Liver (tissue), 9 donors: Measurements from ENCODE around the gene TSC22D2. TPM values are rescaled to one million over a fixed set of nuclear protein-coding genes. Genes with fewer than 3 reads are reported as not detected.

Experiments used
- DNase-seq: peaks from one replicate; pipeline ENCODE4 v3.0.0-alpha.2; 2017; ENCODE audit warnings: low spot score
- H3K27ac ChIP-seq, 2 donors: one replicate each; pipeline ENCODE4 v1.7.0; 2013; ENCODE audit warnings: inconsistent platforms in 2 of 2, low read length in 2 of 2, control low read depth in 1 of 2, low read depth in 1 of 2, mild to moderate bottlenecking in 1 of 2
- H3K27me3 ChIP-seq, 4 donors: one replicate each; pipeline versions ENCODE4 v1.6.1 to v1.7.0; 2013; ENCODE audit warnings: low read length in 3 of 4, inconsistent platforms in 1 of 4, mild to moderate bottlenecking in 1 of 4, moderate library complexity in 1 of 4; ENCODE audit not compliant: control insufficient read depth in 4 of 4, insufficient read depth in 4 of 4
- H3K36me3 ChIP-seq, 4 donors: one replicate each; pipeline versions ENCODE4 v1.6.1 to v1.7.0; 2013; ENCODE audit warnings: low read length in 3 of 4, mild to moderate bottlenecking in 3 of 4, low read depth in 1 of 4, moderate library complexity in 1 of 4; ENCODE audit not compliant: control insufficient read depth in 4 of 4, insufficient read depth in 3 of 4
- H3K4me1 ChIP-seq, 4 donors: one replicate each; pipeline versions ENCODE4 v1.6.1 to v1.7.0; 2013; ENCODE audit warnings: low read length in 3 of 4, mild to moderate bottlenecking in 3 of 4, moderate library complexity in 1 of 4; ENCODE audit not compliant: control insufficient read depth in 4 of 4, insufficient read depth in 4 of 4
- H3K4me3 ChIP-seq, 3 donors: one replicate each; pipeline versions ENCODE4 v1.6.1 to v1.7.0; 2013; ENCODE audit warnings: low read length in 3 of 3, control low read depth in 1 of 3, low read depth in 1 of 3, mild to moderate bottlenecking in 1 of 3
- H3K9ac ChIP-seq, 2 donors: one replicate each; pipeline ENCODE4 v1.7.0; 2013; ENCODE audit warnings: low read length in 2 of 2, mild to moderate bottlenecking in 2 of 2, moderate library complexity in 2 of 2, control low read depth in 1 of 2, low read depth in 1 of 2
- H3K9me3 ChIP-seq, 4 donors: one replicate each; pipeline versions ENCODE4 v1.6.1 to v1.7.0; 2013; ENCODE audit warnings: low read length in 3 of 4; ENCODE audit not compliant: control insufficient read depth in 4 of 4
- EGR1 ChIP-seq, 2 donors: IDR thresholded peaks; 2 replicates each; pipeline ENCODE4 v1.6.1; 2016 to 2018; ENCODE audit warnings: antibody characterized with exemption in 2 of 2, low read depth in 2 of 2
- FOXA1 ChIP-seq: IDR thresholded peaks from 2 replicates; pipeline ENCODE4 v1.6.1; 2016; ENCODE audit warnings: antibody characterized with exemption
- FOXA2 ChIP-seq: IDR thresholded peaks from 2 replicates; pipeline ENCODE4 v1.6.1; 2016; ENCODE audit warnings: antibody characterized with exemption
- GABPA ChIP-seq, 2 donors: IDR thresholded peaks in 1 of 2; conservative IDR thresholded peaks in 1 of 2; 2 replicates each; pipeline ENCODE4 v1.6.1; 2016; ENCODE audit warnings: antibody characterized with exemption in 2 of 2, mild to moderate bottlenecking in 1 of 2, moderate library complexity in 1 of 2
- HNF4A ChIP-seq, 2 donors: conservative IDR thresholded peaks; 2 replicates each; pipeline ENCODE4 v1.6.1; 2016; ENCODE audit warnings: antibody characterized with exemption in 2 of 2, mild to moderate bottlenecking in 2 of 2
- HNF4G ChIP-seq: IDR thresholded peaks from 2 replicates; pipeline ENCODE4 v1.6.1; 2016; ENCODE audit warnings: antibody characterized with exemption
- JUND ChIP-seq, 2 donors: IDR thresholded peaks; 2 replicates each; pipeline ENCODE4 v1.6.1; 2016; ENCODE audit warnings: antibody characterized with exemption in 2 of 2
- MAX ChIP-seq: IDR thresholded peaks from 2 replicates; pipeline ENCODE4 v1.6.1; 2016; ENCODE audit warnings: antibody characterized with exemption
- NR2F2 ChIP-seq: IDR thresholded peaks from 2 replicates; pipeline ENCODE4 v1.6.1; 2016; ENCODE audit warnings: antibody characterized with exemption
- RAD21 ChIP-seq, 2 donors: IDR thresholded peaks; 2 replicates each; pipeline ENCODE4 v1.6.1; 2016; ENCODE audit warnings: antibody characterized with exemption in 2 of 2, mild to moderate bottlenecking in 2 of 2
- SP1 ChIP-seq: IDR thresholded peaks from 2 replicates; pipeline ENCODE4 v1.6.1; 2018; ENCODE audit warnings: antibody characterized with exemption, mild to moderate bottlenecking
- TAF1 ChIP-seq: conservative IDR thresholded peaks from 2 replicates; pipeline ENCODE4 v1.6.1; 2016; ENCODE audit warnings: antibody characterized with exemption, mild to moderate bottlenecking
- YY1 ChIP-seq: IDR thresholded peaks from 2 replicates; pipeline ENCODE4 v1.6.1; 2016; ENCODE audit warnings: antibody characterized with exemption, mild to moderate bottlenecking
- WGBS: extraction: QIAGEN DNeasy Blood & Tissue Kit; methylation state at CpG from one replicate; pipeline ENCODE4 v1.1.7; 2013; 5-methylcytosine and 5-hydroxymethylcytosine counted together
- polyA plus RNA-seq, 2 donors: library from polyadenylated mRNA; stranded (reverse) in 1 of 2; unstranded in 1 of 2; fragments of 200-250 nt in 1 of 2; fragments of >200 nt in 1 of 2; fragmentation: Nextera tagmentation in 1 of 2; extraction: Ambion mirVana in 1 of 2; gene quantifications; one replicate each; pipeline versions ENCODE4 v1.2.1 to v1.2.3, GENCODE V29; 2013 to 2015
- total RNA-seq, 2 donors: library from RNA; depleted of rRNA; stranded (reverse); fragments of >200 nt; gene quantifications; one replicate each; pipeline ENCODE4 v1.2.3, GENCODE V29; 2014
- TF ChIP-seq, protein P1 (sequence below): IDR thresholded peaks from 2 replicates; pipeline ENCODE4 v1.6.1; 2016; ENCODE audit warnings: antibody characterized with exemption, mild to moderate bottlenecking
- TF ChIP-seq, protein P2 (sequence below): IDR thresholded peaks from 2 replicates; pipeline ENCODE4 v1.6.1; 2016; ENCODE audit warnings: antibody characterized with exemption
- TF ChIP-seq, protein P3 (sequence below): fragments of 150-350 bp; IDR thresholded peaks from 2 replicates; pipeline ENCODE4 v1.5.1; 2017; ENCODE audit warnings: improper control_type of control experiment, low read depth, low read length; ENCODE audit not compliant: missing input control
- donor health status: healthy.
- donor health status: healthy.
- donor health status: healthy.
- donor health status: healthy.
- donor health status: healthy.

The TSC22D2 gene
- total and polyA plus RNA-seq, 4 donors, result 4.0 to 9.6 (median 7.8) TPM

DNA sequence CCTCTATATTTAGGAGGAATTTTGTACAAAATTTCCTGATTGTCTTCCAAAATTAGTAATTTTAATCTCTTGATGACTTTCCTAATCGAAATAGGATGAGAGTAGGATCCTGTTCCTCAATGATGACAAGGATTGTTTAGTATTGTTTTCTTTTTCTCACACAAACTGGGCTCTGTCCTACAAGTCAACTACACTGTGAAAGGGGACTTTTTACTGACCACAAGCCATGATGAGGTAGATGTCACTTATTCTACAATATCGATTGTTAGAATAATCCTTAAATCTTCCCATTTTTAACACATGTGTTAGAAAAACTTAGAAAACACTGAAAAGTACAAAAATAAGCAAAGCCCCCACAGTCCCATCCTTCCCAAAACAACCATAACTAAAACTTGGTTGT lies 35.8 kb upstream of the TSC22D2 start:
- H3K27me3 ChIP-seq, result no peaks in the 10 kb centered on the region
- no peak for DNase-seq
- H3K4me1 ChIP-seq, result peaks cover 3 to 10% (median 6%) of the 10 kb centered on the region in 4 donors
- TF ChIP-seq JUND (IDR thresholded peaks at IDR 0.05) (no peak), EGR1 (IDR thresholded peaks at IDR 0.05; ENCODE audit: low read depth in 2 of 2) (no peak), NR2F2 (no peak), MAX (no peak), SP1 (no peak), GABPA (IDR thresholded peaks at IDR 0.05 in 1 of 2, conservative IDR thresholded peaks at IDR 0.05 in 1 of 2) (no peak), HNF4A (conservative IDR thresholded peaks at IDR 0.05) (no peak), TAF1 (no peak), FOXA1 (no peak), FOXA2 (no peak), YY1 (no peak), RAD21 (IDR thresholded peaks at IDR 0.05) (no peak)
- TF ChIP-seq, protein P1, sequence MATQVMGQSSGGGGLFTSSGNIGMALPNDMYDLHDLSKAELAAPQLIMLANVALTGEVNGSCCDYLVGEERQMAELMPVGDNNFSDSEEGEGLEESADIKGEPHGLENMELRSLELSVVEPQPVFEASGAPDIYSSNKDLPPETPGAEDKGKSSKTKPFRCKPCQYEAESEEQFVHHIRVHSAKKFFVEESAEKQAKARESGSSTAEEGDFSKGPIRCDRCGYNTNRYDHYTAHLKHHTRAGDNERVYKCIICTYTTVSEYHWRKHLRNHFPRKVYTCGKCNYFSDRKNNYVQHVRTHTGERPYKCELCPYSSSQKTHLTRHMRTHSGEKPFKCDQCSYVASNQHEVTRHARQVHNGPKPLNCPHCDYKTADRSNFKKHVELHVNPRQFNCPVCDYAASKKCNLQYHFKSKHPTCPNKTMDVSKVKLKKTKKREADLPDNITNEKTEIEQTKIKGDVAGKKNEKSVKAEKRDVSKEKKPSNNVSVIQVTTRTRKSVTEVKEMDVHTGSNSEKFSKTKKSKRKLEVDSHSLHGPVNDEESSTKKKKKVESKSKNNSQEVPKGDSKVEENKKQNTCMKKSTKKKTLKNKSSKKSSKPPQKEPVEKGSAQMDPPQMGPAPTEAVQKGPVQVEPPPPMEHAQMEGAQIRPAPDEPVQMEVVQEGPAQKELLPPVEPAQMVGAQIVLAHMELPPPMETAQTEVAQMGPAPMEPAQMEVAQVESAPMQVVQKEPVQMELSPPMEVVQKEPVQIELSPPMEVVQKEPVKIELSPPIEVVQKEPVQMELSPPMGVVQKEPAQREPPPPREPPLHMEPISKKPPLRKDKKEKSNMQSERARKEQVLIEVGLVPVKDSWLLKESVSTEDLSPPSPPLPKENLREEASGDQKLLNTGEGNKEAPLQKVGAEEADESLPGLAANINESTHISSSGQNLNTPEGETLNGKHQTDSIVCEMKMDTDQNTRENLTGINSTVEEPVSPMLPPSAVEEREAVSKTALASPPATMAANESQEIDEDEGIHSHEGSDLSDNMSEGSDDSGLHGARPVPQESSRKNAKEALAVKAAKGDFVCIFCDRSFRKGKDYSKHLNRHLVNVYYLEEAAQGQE, result no peak
- TF ChIP-seq, protein P2, sequence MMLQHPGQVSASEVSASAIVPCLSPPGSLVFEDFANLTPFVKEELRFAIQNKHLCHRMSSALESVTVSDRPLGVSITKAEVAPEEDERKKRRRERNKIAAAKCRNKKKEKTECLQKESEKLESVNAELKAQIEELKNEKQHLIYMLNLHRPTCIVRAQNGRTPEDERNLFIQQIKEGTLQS, result no peak
- TF ChIP-seq, protein P3, sequence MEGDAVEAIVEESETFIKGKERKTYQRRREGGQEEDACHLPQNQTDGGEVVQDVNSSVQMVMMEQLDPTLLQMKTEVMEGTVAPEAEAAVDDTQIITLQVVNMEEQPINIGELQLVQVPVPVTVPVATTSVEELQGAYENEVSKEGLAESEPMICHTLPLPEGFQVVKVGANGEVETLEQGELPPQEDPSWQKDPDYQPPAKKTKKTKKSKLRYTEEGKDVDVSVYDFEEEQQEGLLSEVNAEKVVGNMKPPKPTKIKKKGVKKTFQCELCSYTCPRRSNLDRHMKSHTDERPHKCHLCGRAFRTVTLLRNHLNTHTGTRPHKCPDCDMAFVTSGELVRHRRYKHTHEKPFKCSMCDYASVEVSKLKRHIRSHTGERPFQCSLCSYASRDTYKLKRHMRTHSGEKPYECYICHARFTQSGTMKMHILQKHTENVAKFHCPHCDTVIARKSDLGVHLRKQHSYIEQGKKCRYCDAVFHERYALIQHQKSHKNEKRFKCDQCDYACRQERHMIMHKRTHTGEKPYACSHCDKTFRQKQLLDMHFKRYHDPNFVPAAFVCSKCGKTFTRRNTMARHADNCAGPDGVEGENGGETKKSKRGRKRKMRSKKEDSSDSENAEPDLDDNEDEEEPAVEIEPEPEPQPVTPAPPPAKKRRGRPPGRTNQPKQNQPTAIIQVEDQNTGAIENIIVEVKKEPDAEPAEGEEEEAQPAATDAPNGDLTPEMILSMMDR, result no peak
- H3K36me3 ChIP-seq, result no peaks in the 10 kb centered on the region
- H3K4me3 ChIP-seq, result no peak overlapping the region
- H3K9ac ChIP-seq, result no peak overlapping the region
- no peaks in the 10 kb centered on the region for H3K9me3 ChIP-seq
- peak overlapping the region; percentile 89 to 91 for H3K27ac ChIP-seq
- 82% methylated on average over 2 of the region's 2 CpGs for WGBS

DNA sequence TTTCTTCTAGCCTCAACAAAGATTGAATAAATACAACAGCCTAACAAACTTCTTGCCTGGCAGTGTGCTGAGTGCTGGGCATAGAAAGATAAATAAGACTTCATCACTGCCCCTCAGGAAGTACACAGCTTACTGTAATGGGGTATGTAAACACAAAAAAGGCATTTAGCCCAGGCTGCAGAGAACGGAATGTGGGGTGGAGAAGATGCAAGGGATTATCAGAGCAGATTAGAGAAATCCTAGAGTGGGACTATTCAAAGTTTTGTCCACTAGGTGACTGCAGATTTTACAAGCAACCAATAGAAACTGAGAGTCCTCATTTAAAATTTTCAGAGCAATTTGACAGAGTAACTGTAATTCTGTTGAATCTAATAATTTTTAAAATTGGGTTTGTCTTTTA lies 35.4 kb upstream of the TSC22D2 start:
- Histone ChIP-seq H3K4me1 (peaks cover 3 to 10% (median 6%) of the 10 kb centered on the region in 4 donors), H3K27ac (peak overlapping the region in 1 of 2 donors; percentile 89), H3K36me3 (no peaks in the 10 kb centered on the region), H3K9ac (no peak overlapping the region), H3K4me3 (no peak overlapping the region), H3K27me3 (no peaks in the 10 kb centered on the region), H3K9me3 (no peaks in the 10 kb centered on the region)
- TF ChIP-seq TAF1 (no peak), FOXA1 (no peak), HNF4G (no peak)
- TF ChIP-seq, protein P3, result peak; percentile 12
- TF ChIP-seq, protein P1, result no peak
- WGBS, result 58% methylated on average over 1 of the region's 1 CpG
- DNase-seq, result no peak
